Large intestine (tissue), 12 donors: Measurements from ENCODE around the gene CDR2L. TPM values are rescaled to one million over a fixed set of nuclear protein-coding genes. Genes with fewer than 3 reads are reported as not detected.

Experiments used
- DNase-seq, 2 donors: peaks; one replicate each; pipeline versions ENCODE4 v3.0.0 to v3.0.0-alpha.2; 2013
- H3K27ac ChIP-seq: one replicate; pipeline ENCODE4 v1.5.1; 2013; ENCODE audit warnings: low read length
- H3K27me3 ChIP-seq: 2 replicates; pipeline ENCODE4 v1.6.1; 2013; ENCODE audit warnings: low read length; ENCODE audit not compliant: control insufficient read depth, insufficient read depth
- H3K36me3 ChIP-seq: 2 replicates; pipeline ENCODE4 v1.6.1; 2013; ENCODE audit warnings: low read length; ENCODE audit not compliant: control insufficient read depth, insufficient read depth
- H3K4me1 ChIP-seq: one replicate; pipeline ENCODE4 v1.6.1; 2013; ENCODE audit warnings: low read length; ENCODE audit not compliant: control insufficient read depth, insufficient read depth
- H3K4me3 ChIP-seq: one replicate; pipeline ENCODE4 v1.5.1; 2013; ENCODE audit warnings: low read length
- H3K9me3 ChIP-seq: one replicate; pipeline ENCODE4 v1.6.1; 2013; ENCODE audit warnings: mild to moderate bottlenecking, low read depth, low read length, moderate library complexity; ENCODE audit not compliant: control insufficient read depth
- whole genome bisulfite sequencing: methylation state at CpG from one replicate; pipeline ENCODE4 v1.1.5; 2013; ENCODE audit warnings: low lambda C conversion rate; ENCODE audit not compliant: insufficient coverage; 5-methylcytosine and 5-hydroxymethylcytosine counted together
- long read RNA-seq, 11 donors: transcript quantifications; one replicate each; lab custom pipeline, GENCODE V29; 2026
- polyA plus RNA-seq: library from polyadenylated mRNA; unstranded; fragments of 120-200 nt; gene quantifications from one replicate; pipeline ENCODE4 v1.2.1, GENCODE V29; 2013

Gene CDR2L
- 6.8 TPM for polyA plus RNA-seq
- long read RNA-seq, donor 1 = 0 reads
- long read RNA-seq, donor 2, partial matches to known transcripts = 0 of 1 reads
- long read RNA-seq, donor 2, other reads (novel, unspliced or antisense) = 0 of 1 reads
- long read RNA-seq, donor 3 = 0 reads
- long read RNA-seq, donor 4 = 0 reads
- long read RNA-seq, donor 5 = 0 reads
- long read RNA-seq, donor 6, partial matches to known transcripts = 0 of 2 reads
- long read RNA-seq, donor 6, other reads (novel, unspliced or antisense) = 0 of 2 reads
- long read RNA-seq, donor 7 = 0 reads
- long read RNA-seq, donor 8, partial matches to known transcripts = 0 of 1 reads
- long read RNA-seq, donor 8, other reads (novel, unspliced or antisense) = 0 of 1 reads
- long read RNA-seq, donor 9, partial matches to known transcripts = 0 of 1 reads
- long read RNA-seq, donor 9, other reads (novel, unspliced or antisense) = 0 of 1 reads
- long read RNA-seq, donor 10 = 0 reads
- long read RNA-seq, donor 11, partial matches to known transcripts = 0 of 1 reads
- long read RNA-seq, donor 11, other reads (novel, unspliced or antisense) = 0 of 1 reads

- DNase-seq = peak; percentile 94 to 96
- Histone ChIP-seq H3K4me3 (peak within 1 kb of the TSS; percentile 57), H3K27ac (peak within 1 kb of the TSS; percentile 77), H3K4me1 (peaks cover 19% of the 10 kb centered on the region), H3K27me3 (no peaks in the 10 kb centered on the region), H3K9me3 (peaks cover 2% of the 10 kb centered on the region), H3K36me3 (no peaks in the 10 kb centered on the region)
- WGBS = no CpG with 5 or more reads among the region's 51 CpGs
Measured at GRCh38 chr17:74987418-74987908, at the start of gene CDR2L. TSS of gene CDR2L (plus strand) at chr17:74987632. CDS start at chr17:74988044, 412 bp downstream.

DNA sequence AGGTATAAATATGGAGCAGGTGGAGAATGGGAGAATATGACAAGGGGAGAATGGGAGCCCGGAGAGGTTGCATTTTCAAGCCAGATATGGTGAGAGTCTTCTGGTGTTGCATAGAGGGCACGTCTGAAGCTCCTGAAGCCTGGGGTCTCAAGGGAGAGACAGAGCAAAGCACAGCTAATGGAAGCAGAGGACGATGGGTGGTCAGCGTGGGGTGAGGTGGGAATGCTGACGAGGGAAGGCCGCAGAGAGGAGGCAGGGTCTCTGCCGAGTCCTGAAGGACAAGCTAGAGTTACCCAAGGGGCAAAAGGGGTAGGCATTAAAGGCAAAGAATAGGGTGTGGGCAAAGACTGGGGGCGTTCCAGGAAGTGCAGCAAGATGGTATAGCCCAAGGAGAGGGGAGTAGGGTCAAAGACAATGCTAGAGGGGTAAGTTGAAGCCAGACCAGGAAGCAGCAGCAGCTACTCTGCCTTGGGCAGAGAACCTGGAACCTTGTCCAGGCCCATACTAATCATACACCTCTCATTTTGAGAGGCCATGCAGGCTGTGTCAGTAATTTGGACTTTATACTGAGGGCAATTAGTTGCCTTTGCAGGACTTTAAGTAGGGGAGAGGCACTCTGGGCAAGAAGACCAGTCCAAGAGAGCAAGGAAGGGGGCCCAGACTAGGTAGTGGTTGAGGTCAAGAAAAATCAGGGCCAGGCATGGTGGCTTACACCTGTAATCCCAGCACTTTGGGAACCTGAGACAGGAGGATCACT lies 49.1 kb upstream of the CDR2L start:
- WGBS = 100% methylated on average over 1 of the region's 8 CpGs
- peaks cover 36% of the 10 kb centered on the region for H3K4me1 ChIP-seq
- H3K36me3 ChIP-seq = no peaks in the 10 kb centered on the region
- H3K9me3 ChIP-seq = peaks cover 8% of the 10 kb centered on the region
- H3K27ac ChIP-seq = peak overlapping the region; percentile 44
- no peak overlapping the region for H3K4me3 ChIP-seq
- DNase-seq = peak; percentile 76 to 88
- H3K27me3 ChIP-seq = peaks cover 65% of the 10 kb centered on the region

DNA sequence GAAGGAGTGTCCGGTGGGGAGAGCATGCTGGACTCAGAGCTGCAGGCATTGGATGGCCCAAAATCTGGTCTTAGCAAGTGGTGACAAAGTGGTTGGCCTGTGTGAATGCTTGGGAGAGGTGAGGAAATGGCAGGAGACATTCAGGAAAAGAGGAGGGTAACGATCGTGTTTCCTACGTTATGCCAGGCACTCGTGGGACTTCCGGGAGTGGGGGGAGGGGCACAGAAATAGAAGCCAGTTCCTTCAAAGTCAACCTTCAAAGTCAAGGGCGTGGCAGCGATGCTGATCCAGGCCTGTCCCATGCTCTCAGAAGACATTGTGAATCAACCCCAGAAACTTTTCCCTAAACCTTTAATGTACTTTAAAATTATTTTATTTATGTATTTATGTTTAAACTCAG lies 47.9 kb upstream of the CDR2L start:
- no CpG with 5 or more reads among the region's 8 CpGs for WGBS
- H3K27ac ChIP-seq = no peak overlapping the region
- no peaks in the 10 kb centered on the region for H3K36me3 ChIP-seq
- DNase-seq = no peak
- peaks cover 36% of the 10 kb centered on the region for H3K4me1 ChIP-seq
- no peak overlapping the region for H3K4me3 ChIP-seq
- peaks cover 61% of the 10 kb centered on the region for H3K27me3 ChIP-seq
- peaks cover 8% of the 10 kb centered on the region for H3K9me3 ChIP-seq

DNA sequence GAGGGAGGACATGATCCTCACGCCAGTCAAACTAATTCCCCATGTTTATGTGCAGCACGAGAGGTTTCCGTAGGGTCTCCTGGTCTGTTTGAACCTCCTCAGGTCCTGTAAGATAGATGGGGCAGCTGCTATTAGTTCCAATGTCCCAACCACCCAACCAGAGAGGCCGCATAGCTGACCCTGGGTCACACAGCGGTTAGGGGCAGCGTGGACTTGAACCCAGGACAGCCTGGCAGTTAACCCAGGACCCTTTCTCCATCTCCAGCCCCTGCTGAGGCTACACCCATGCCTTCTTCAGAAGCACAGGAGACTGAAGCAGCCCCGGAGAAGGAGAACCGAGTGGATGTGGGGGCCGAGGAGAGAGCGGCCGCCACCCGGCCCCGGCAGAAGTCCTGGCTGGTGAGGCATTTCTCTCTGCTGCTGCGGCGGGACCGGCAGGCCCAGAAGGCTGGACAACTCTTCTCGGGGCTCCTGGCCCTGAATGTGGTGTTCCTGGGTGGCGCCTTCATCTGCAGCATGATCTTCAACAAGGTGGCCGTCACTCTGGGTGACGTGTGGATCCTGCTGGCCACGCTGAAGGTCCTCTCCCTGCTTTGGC lies 46.2 kb upstream of the CDR2L start:
- H3K36me3 ChIP-seq = no peaks in the 10 kb centered on the region
- H3K9me3 ChIP-seq = peaks cover 2% of the 10 kb centered on the region
- no peak overlapping the region for H3K27ac ChIP-seq
- peaks cover 45% of the 10 kb centered on the region for H3K27me3 ChIP-seq
- H3K4me1 ChIP-seq = peaks cover 29% of the 10 kb centered on the region
- no CpG with 5 or more reads among the region's 21 CpGs for WGBS
- no peak overlapping the region for H3K4me3 ChIP-seq
- no peak for DNase-seq

DNA sequence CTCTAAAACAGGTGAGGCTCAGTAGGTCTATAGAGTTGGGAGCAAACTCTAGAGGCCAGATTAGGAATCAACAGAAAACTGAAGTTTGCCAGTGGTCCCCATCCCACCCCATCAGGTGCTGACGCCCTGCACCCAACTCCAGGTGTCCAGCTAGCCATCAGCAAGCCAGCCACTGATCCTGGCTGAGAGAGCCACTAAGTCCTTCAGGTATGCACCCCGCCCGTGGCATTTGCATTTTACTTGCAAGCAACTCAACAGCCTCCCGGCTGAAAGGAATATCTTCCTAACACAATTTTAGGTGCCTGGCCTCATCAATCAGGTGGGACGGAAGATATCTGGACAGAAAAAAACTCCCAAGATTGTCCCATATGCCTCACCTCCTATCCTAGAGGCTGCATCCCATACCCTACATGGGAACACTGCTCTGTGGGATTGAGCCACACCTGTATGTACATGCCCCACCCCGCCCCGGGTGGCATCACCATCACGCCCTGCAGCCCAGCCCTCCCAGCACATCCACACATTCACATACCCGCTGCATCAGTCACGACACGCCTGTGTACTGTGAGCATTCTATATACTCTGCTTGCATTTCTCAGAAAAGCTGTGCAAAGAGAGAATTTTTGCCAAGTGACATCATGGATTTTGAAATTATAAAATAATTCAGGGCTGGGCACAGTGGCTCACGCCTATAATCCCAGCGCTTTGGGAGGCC lies 43.5 kb upstream of the CDR2L start:
- DNase-seq = no peak
- Histone ChIP-seq H3K4me1 (peaks cover 9% of the 10 kb centered on the region), H3K27me3 (peaks cover 27% of the 10 kb centered on the region), H3K27ac (no peak overlapping the region), H3K9me3 (no peaks in the 10 kb centered on the region), H3K36me3 (no peaks in the 10 kb centered on the region), H3K4me3 (no peak overlapping the region)
- WGBS = no CpG with 5 or more reads among the region's 13 CpGs

GRCh38 chr17:74945543-74945942 lies 41.9 kb upstream of the CDR2L start:
- H3K4me1 ChIP-seq = peaks cover 9% of the 10 kb centered on the region
- peaks cover 22% of the 10 kb centered on the region for H3K27me3 ChIP-seq
- no peak overlapping the region for H3K4me3 ChIP-seq
- no peak overlapping the region for H3K27ac ChIP-seq
- no peak for DNase-seq
- no CpG with 5 or more reads among the region's 6 CpGs for WGBS
- no peaks in the 10 kb centered on the region for H3K36me3 ChIP-seq
- no peaks in the 10 kb centered on the region for H3K9me3 ChIP-seq

DNA sequence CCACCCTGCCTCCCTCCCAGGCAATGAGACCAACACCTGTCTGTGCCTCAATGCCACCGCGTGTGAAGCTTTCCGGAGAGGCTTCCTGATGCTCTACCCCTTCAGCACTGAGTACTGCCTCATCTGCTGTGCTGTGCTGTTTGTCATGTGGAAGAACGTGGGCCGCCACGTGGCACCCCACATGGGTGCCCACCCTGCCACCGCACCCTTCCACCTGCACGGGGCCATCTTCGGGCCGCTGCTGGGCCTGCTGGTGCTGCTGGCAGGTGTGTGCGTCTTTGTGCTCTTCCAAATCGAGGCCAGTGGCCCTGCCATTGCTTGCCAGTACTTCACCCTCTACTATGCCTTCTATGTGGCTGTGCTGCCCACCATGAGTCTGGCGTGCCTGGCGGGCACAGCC lies 40.8 kb upstream of the CDR2L start:
- Histone ChIP-seq H3K27me3 (peaks cover 15% of the 10 kb centered on the region), H3K4me3 (no peak overlapping the region), H3K27ac (no peak overlapping the region), H3K36me3 (no peaks in the 10 kb centered on the region), H3K9me3 (no peaks in the 10 kb centered on the region), H3K4me1 (peaks cover 20% of the 10 kb centered on the region)
- no peak for DNase-seq
- no CpG with 5 or more reads among the region's 14 CpGs for WGBS

- Histone ChIP-seq H3K27me3 (peaks cover 15% of the 10 kb centered on the region), H3K36me3 (no peaks in the 10 kb centered on the region)
- no peak for DNase-seq
Measured at GRCh38 chr17:74947041-74947754, 40.2 kb upstream of the CDR2L start.

GRCh38 chr17:74949455-74950115 lies 37.8 kb upstream of the CDR2L start:
- Histone ChIP-seq H3K36me3 (no peaks in the 10 kb centered on the region), H3K27ac (no peak overlapping the region)
- no peak for DNase-seq

More at GRCh38 chr17:74947041-74947754, 40.2 kb upstream of the CDR2L start:
- H3K9me3 ChIP-seq = no peaks in the 10 kb centered on the region
- no peak overlapping the region for H3K27ac ChIP-seq
- no peak overlapping the region for H3K4me3 ChIP-seq
- no CpG with 5 or more reads among the region's 17 CpGs for WGBS
- H3K4me1 ChIP-seq = peaks cover 25% of the 10 kb centered on the region

More at GRCh38 chr17:74949455-74950115, 37.8 kb upstream of the CDR2L start:
- peaks cover 2% of the 10 kb centered on the region for H3K9me3 ChIP-seq
- peaks cover 4% of the 10 kb centered on the region for H3K27me3 ChIP-seq
- no CpG with 5 or more reads among the region's 12 CpGs for WGBS
- peaks cover 43% of the 10 kb centered on the region for H3K4me1 ChIP-seq
- H3K4me3 ChIP-seq = no peak overlapping the region
